H9 (cell line): Measurements from ENCODE around the gene UBE2L6. TPM values are rescaled to one million over a fixed set of nuclear protein-coding genes. Genes with fewer than 3 reads are reported as not detected.

Experiments used
- DNase-seq: peaks from one replicate; pipeline ENCODE4 v3.0.0-alpha.2; 2017
- H2AFZ ChIP-seq: one replicate; pipeline ENCODE4 v1.6.1; 2013; ENCODE audit warnings: mild to moderate bottlenecking, low read length, control low read depth, moderate library complexity
- H2AK5ac ChIP-seq: 2 replicates; pipeline ENCODE4 v1.6.1; 2013; ENCODE audit warnings: low read length, control low read depth, mixed read lengths; ENCODE audit not compliant: insufficient read length
- H2BK120ac ChIP-seq: one replicate; pipeline ENCODE4 v1.6.1; 2013; ENCODE audit warnings: low read depth, mild to moderate bottlenecking, low read length, control low read depth, inconsistent platforms; ENCODE audit not compliant: poor library complexity, severe bottlenecking
- H2BK12ac ChIP-seq: 2 replicates; pipeline ENCODE4 v1.6.1; 2013; ENCODE audit warnings: low read length, control low read depth, mixed read lengths, low read depth; ENCODE audit not compliant: insufficient read length
- H2BK15ac ChIP-seq: 2 replicates; pipeline ENCODE4 v1.6.1; 2013; ENCODE audit warnings: low read depth, low read length, control low read depth
- H2BK20ac ChIP-seq: one replicate; pipeline ENCODE4 v1.6.1; 2013; ENCODE audit warnings: low read depth, mild to moderate bottlenecking, low read length, control low read depth, inconsistent platforms; ENCODE audit not compliant: poor library complexity, severe bottlenecking
- H2BK5ac ChIP-seq: 2 replicates; pipeline ENCODE4 v1.6.1; 2013; ENCODE audit warnings: low read length, control low read depth, mixed read lengths; ENCODE audit not compliant: insufficient read length
- H3K14ac ChIP-seq: 2 replicates; pipeline ENCODE4 v1.6.1; 2013; ENCODE audit warnings: low read length, control low read depth; ENCODE audit not compliant: insufficient read depth
- H3K18ac ChIP-seq: 2 replicates; pipeline ENCODE4 v1.6.1; 2013; ENCODE audit warnings: low read depth, mild to moderate bottlenecking, mixed read lengths, low read length, control low read depth; ENCODE audit not compliant: insufficient read length
- H3K23ac ChIP-seq: 2 replicates; pipeline ENCODE4 v1.6.1; 2013; ENCODE audit warnings: low read length, control low read depth, mixed read lengths, low read depth; ENCODE audit not compliant: insufficient read length
- H3K23me2 ChIP-seq: 2 replicates; pipeline ENCODE4 v1.6.1; 2013; ENCODE audit warnings: low read depth, mild to moderate bottlenecking, mixed read lengths, low read length, control low read depth; ENCODE audit not compliant: insufficient read length, poor library complexity, severe bottlenecking
- H3K27ac ChIP-seq: 2 replicates; pipeline ENCODE4 v1.5.1; 2013; ENCODE audit warnings: low read length, control low read depth, mixed read lengths, low read depth; ENCODE audit not compliant: insufficient read length
- H3K27me3 ChIP-seq: 2 replicates; pipeline ENCODE4 v1.6.1; 2013; ENCODE audit warnings: low read length, control low read depth, inconsistent platforms; ENCODE audit not compliant: insufficient read depth
- H3K4ac ChIP-seq: 2 replicates; pipeline ENCODE4 v1.6.1; 2013; ENCODE audit warnings: low read depth, mild to moderate bottlenecking, control low read depth, inconsistent platforms, low read length, moderate library complexity
- H3K4me1 ChIP-seq: 2 replicates; pipeline ENCODE4 v1.6.1; 2013; ENCODE audit warnings: low read length, control low read depth, inconsistent platforms; ENCODE audit not compliant: insufficient read depth
- H3K4me2 ChIP-seq: 2 replicates; pipeline ENCODE4 v1.6.1; 2013; ENCODE audit warnings: low read length, control low read depth, mixed read lengths; ENCODE audit not compliant: insufficient read length, insufficient read depth
- H3K56ac ChIP-seq: 2 replicates; pipeline ENCODE4 v1.6.1; 2013; ENCODE audit warnings: low read depth, mild to moderate bottlenecking, mixed read lengths, low read length, control low read depth; ENCODE audit not compliant: insufficient read length
- H3K79me1 ChIP-seq: 2 replicates; pipeline ENCODE4 v1.6.1; 2013; ENCODE audit warnings: low read depth, mild to moderate bottlenecking, moderate library complexity, low read length, control low read depth, inconsistent platforms; ENCODE audit not compliant: insufficient read depth, poor library complexity, severe bottlenecking
- H3K79me2 ChIP-seq: 2 replicates; pipeline ENCODE4 v1.6.1; 2013; ENCODE audit warnings: low read length, control low read depth, inconsistent platforms; ENCODE audit not compliant: insufficient read depth
- H3K9ac ChIP-seq: 2 replicates; pipeline ENCODE4 v1.6.1; 2013; ENCODE audit warnings: low read length, control low read depth, mixed read lengths; ENCODE audit not compliant: insufficient read length; ENCODE audit errors: extremely low read depth
- H3K9me3 ChIP-seq: one replicate; pipeline ENCODE4 v1.6.1; 2013; ENCODE audit warnings: low read depth, low read length, inconsistent platforms; ENCODE audit not compliant: control insufficient read depth
- H3T11ph ChIP-seq: one replicate; pipeline ENCODE4 v1.6.1; 2013; ENCODE audit warnings: mild to moderate bottlenecking, low read length, control low read depth, inconsistent platforms
- H4K20me1 ChIP-seq: one replicate; pipeline ENCODE4 v1.6.1; 2013; ENCODE audit not compliant: control insufficient read depth, insufficient read length, insufficient read depth
- H4K5ac ChIP-seq: 2 replicates; pipeline ENCODE4 v1.6.1; 2013; ENCODE audit warnings: low read depth, mild to moderate bottlenecking, mixed read lengths, low read length, control low read depth; ENCODE audit not compliant: insufficient read length
- H4K8ac ChIP-seq: replicated peaks from 2 replicates; pipeline ENCODE4 v1.6.1; 2013; ENCODE audit warnings: low read length, control low read depth, mixed read lengths, low read depth; ENCODE audit not compliant: insufficient read length
- H4K91ac ChIP-seq: 2 replicates; pipeline ENCODE4 v1.6.1; 2013; ENCODE audit warnings: low read depth, mild to moderate bottlenecking, moderate library complexity, mixed read lengths, low read length, control low read depth; ENCODE audit not compliant: insufficient read length
- H3K27ac Mint-ChIP-seq, 3 experiments: 2 replicates in 2 of 3; 3 replicates in 1 of 3; pipeline ENCODE4 v1.8.0; 2020 to 2021; ENCODE audit warnings: mixed read lengths in 3 of 3, mild to moderate bottlenecking in 1 of 3, moderate library complexity in 1 of 3
- H3K27me3 Mint-ChIP-seq: 2 replicates; pipeline ENCODE4 v1.8.0; 2021; ENCODE audit warnings: low read depth, mild to moderate bottlenecking, moderate library complexity, mixed read lengths
- H3K36me3 Mint-ChIP-seq, 3 experiments: 2 replicates in 2 of 3; 3 replicates in 1 of 3; pipeline ENCODE4 v1.8.0; 2020 to 2021; ENCODE audit warnings: low read depth in 3 of 3, mixed read lengths in 3 of 3; ENCODE audit not compliant: insufficient read depth in 1 of 3
- H3K4me1 Mint-ChIP-seq, 2 experiments: 2 replicates each; pipeline ENCODE4 v1.8.0; 2020; ENCODE audit warnings: mixed read lengths in 2 of 2
- H3K4me3 Mint-ChIP-seq, 2 experiments: 2 replicates in 1 of 2; 3 replicates in 1 of 2; pipeline ENCODE4 v1.8.0; 2020 to 2021; ENCODE audit warnings: mild to moderate bottlenecking in 2 of 2, mixed read lengths in 2 of 2, moderate library complexity in 1 of 2
- H3K9me3 Mint-ChIP-seq, 2 experiments: 2 replicates in 1 of 2; 3 replicates in 1 of 2; pipeline ENCODE4 v1.8.0; 2020; ENCODE audit warnings: mild to moderate bottlenecking in 2 of 2, mixed read lengths in 2 of 2, moderate library complexity in 1 of 2
- WGBS: extraction: QIAGEN DNeasy Blood & Tissue Kit; methylation state at CpG from one replicate; pipeline ENCODE4 v1.1.7; 2013; ENCODE audit warnings: missing lambda C conversion rate, low lambda C conversion rate, mixed read lengths; ENCODE audit not compliant: insufficient read length; ENCODE audit errors: extremely low coverage; 5-methylcytosine and 5-hydroxymethylcytosine counted together
- total RNA-seq: library from RNA; stranded (reverse); gene quantifications from 2 replicates; pipeline ENCODE4 v1.2.1, GENCODE V29; 2021
- TF ChIP-seq, protein P1 (sequence below): fragments of 200-600 bp; sonication (generic); conservative IDR thresholded peaks from 3 replicates; pipeline ENCODE4 v1.8.0; 2021; ENCODE audit warnings: antibody characterized with exemption, mild to moderate bottlenecking

UBE2L6 gene
- total RNA-seq, 1 experiment from 2014 or later = 38.9 TPM

GRCh38 chr11:57551941-57552340, 15.5 kb downstream of the UBE2L6 start:
- H3K79me1 ChIP-seq = no peaks in the 10 kb centered on the region
- no peak overlapping the region for H3K4me2 ChIP-seq
- H2BK120ac ChIP-seq = no peak overlapping the region
- no peak overlapping the region for H4K5ac ChIP-seq
- H3K56ac ChIP-seq = no peak overlapping the region
- TF ChIP-seq, protein P1, sequence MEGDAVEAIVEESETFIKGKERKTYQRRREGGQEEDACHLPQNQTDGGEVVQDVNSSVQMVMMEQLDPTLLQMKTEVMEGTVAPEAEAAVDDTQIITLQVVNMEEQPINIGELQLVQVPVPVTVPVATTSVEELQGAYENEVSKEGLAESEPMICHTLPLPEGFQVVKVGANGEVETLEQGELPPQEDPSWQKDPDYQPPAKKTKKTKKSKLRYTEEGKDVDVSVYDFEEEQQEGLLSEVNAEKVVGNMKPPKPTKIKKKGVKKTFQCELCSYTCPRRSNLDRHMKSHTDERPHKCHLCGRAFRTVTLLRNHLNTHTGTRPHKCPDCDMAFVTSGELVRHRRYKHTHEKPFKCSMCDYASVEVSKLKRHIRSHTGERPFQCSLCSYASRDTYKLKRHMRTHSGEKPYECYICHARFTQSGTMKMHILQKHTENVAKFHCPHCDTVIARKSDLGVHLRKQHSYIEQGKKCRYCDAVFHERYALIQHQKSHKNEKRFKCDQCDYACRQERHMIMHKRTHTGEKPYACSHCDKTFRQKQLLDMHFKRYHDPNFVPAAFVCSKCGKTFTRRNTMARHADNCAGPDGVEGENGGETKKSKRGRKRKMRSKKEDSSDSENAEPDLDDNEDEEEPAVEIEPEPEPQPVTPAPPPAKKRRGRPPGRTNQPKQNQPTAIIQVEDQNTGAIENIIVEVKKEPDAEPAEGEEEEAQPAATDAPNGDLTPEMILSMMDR = no peak
- no CpG with 5 or more reads among the region's 4 CpGs for WGBS
- DNase-seq = no peak
- H3K4me3 Mint-ChIP-seq = no peak overlapping the region
- H2BK20ac ChIP-seq = no peak overlapping the region
- no peak overlapping the region for H3K4ac ChIP-seq
- H3K27me3 Mint-ChIP-seq = no peaks in the 10 kb centered on the region; the same call in 1 of the 2 replicates
- H2BK15ac ChIP-seq = no peak overlapping the region
- no peaks in the 10 kb centered on the region; the same call in 1 of the 2 replicates for H3K4me1 ChIP-seq
- H3K23me2 ChIP-seq = no peaks in the 10 kb centered on the region
- H3K9ac ChIP-seq = no peak overlapping the region
- no peak overlapping the region for H2BK12ac ChIP-seq
- H3K27ac Mint-ChIP-seq = no peak overlapping the region; a peak in 1 of 7 replicates
- H2AFZ ChIP-seq = no peak overlapping the region
- no peak overlapping the region for H2AK5ac ChIP-seq
- H3K9me3 Mint-ChIP-seq = no peaks in the 10 kb centered on the region
- no peaks in the 10 kb centered on the region for H3K79me2 ChIP-seq
- no peak overlapping the region for H3K18ac ChIP-seq
- H3K23ac ChIP-seq = no peak overlapping the region
- no peak overlapping the region for H3K27ac ChIP-seq
- no peak overlapping the region for H4K91ac ChIP-seq
- H4K8ac ChIP-seq = no peak overlapping the region
- peaks cover 6 to 53% (median 35%) of the 10 kb centered on the region in 3 experiments; a peak in 6 of 7 replicates for H3K36me3 Mint-ChIP-seq
- no peaks in the 10 kb centered on the region for H3K9me3 ChIP-seq
- H3K14ac ChIP-seq = no peak overlapping the region
- H3T11ph ChIP-seq = no peak overlapping the region
- no peaks in the 10 kb centered on the region for H4K20me1 ChIP-seq
- no peak overlapping the region for H2BK5ac ChIP-seq
- H3K27me3 ChIP-seq = no peaks in the 10 kb centered on the region
- H3K4me1 Mint-ChIP-seq = peaks cover 13 to 17% of the 10 kb centered on the region in 2 experiments
